Measurements from ENCODE around the gene SPANXN2.

- TF ChIP-seq POLR2A (IDR thresholded peaks at IDR 0.05; ENCODE audit: low read depth, low read length) (no peak), POLR2AphosphoS5 (IDR thresholded peaks at IDR 0.05; ENCODE audit: low read depth, low read length) (no peak), TAF1 (IDR thresholded peaks at IDR 0.05; ENCODE audit: borderline replicate concordance, low read depth, low read length) (no peak)
These were observed 45.6 kb downstream of the SPANXN2 start for GRCh38 chrX:143674926-143675325.
